B cell (primary cell): ENCODE results near the gene PARVB. TPM values are rescaled to one million over a fixed set of nuclear protein-coding genes. Genes with fewer than 3 reads are reported as not detected.

ENCODE experiments used
- ATAC-seq: fragments of 200-7000 bp; cut with Tn5 transposase; one replicate; pipeline ENCODE4 v1.10.0; 2021; ENCODE audit warnings: low read depth, mild to moderate bottlenecking, moderate number of reproducible peaks, moderate library complexity
- CTCF ChIA-PET: fragments of 350-600 bp; sonication (Branson Sonifier 250); formaldehyde crosslinking; loops from one replicate; lab custom pipeline; 2021; ENCODE audit warnings: antibody characterized with exemption, inconsistent platforms; lab: Charles Lee
- POLR2A ChIA-PET: fragments of 350-600 bp; sonication (Branson Sonifier 250); formaldehyde crosslinking; loops from one replicate; lab custom pipeline; 2021; ENCODE audit warnings: antibody characterized with exemption; lab: Charles Lee
- DNase-seq: peaks from one replicate; pipeline ENCODE4 v3.0.0; 2013
- H2AFZ ChIP-seq: 2 replicates; pipeline ENCODE4 v1.6.1; 2012; ENCODE audit warnings: mild to moderate bottlenecking, low read depth, low read length; ENCODE audit not compliant: insufficient read depth, poor library complexity, severe bottlenecking
- H3K27ac ChIP-seq, 2 donors: 1 replicate in 1 of 2; 2 replicates in 1 of 2; pipeline ENCODE4 v1.5.1; 2012 to 2013; ENCODE audit warnings: low read length in 2 of 2, mild to moderate bottlenecking in 2 of 2, moderate library complexity in 1 of 2
- H3K27me3 ChIP-seq, 4 experiments: fragments of 200-600 bp in 1 of 4; sonication (generic) in 1 of 4; replicated peaks in 1 of 4; 1 replicate in 2 of 4; 2 replicates in 2 of 4; pipeline versions ENCODE4 v1.6.1 to v1.7.0; 2013 to 2016; ENCODE audit warnings: low read length in 3 of 4, mild to moderate bottlenecking in 2 of 4, mixed read lengths in 1 of 4, moderate library complexity in 1 of 4; ENCODE audit not compliant: insufficient read depth in 4 of 4, control insufficient read depth in 3 of 4; ENCODE audit errors: control extremely low read depth in 1 of 4
- H3K36me3 ChIP-seq, 2 experiments: replicated peaks in 1 of 2; 1 replicate in 1 of 2; 2 replicates in 1 of 2; pipeline versions ENCODE4 v1.6.1 to v1.7.1; 2013; ENCODE audit warnings: low read length in 1 of 2; ENCODE audit not compliant: insufficient read depth in 2 of 2, control insufficient read depth in 1 of 2; ENCODE audit errors: control extremely low read depth in 1 of 2, extremely low read depth in 1 of 2
- H3K4me1 ChIP-seq, 2 donors: fragments of 200-600 bp in 1 of 2; sonication (generic) in 1 of 2; 1 replicate in 1 of 2; 2 replicates in 1 of 2; pipeline versions ENCODE4 v1.5.1 to v1.6.1; 2013 to 2017; ENCODE audit warnings: low read length in 2 of 2; ENCODE audit not compliant: control insufficient read depth in 2 of 2, insufficient read depth in 2 of 2
- H3K4me2 ChIP-seq: replicated peaks from 2 replicates; pipeline ENCODE3; 2012; ENCODE audit warnings: mild to moderate bottlenecking, low read depth, low read length; ENCODE audit not compliant: poor library complexity, severe bottlenecking
- H3K4me3 ChIP-seq, 5 experiments: fragments of 200-600 bp in 1 of 5; sonication (generic) in 1 of 5; 1 replicate in 3 of 5; 2 replicates in 2 of 5; pipeline versions ENCODE4 v1.5.1 to v1.7.0; 2011 to 2016; ENCODE audit warnings: low read length in 4 of 5, mild to moderate bottlenecking in 4 of 5, low read depth in 2 of 5, control low read depth in 1 of 5, moderate library complexity in 1 of 5; ENCODE audit not compliant: insufficient read depth in 1 of 5; ENCODE audit errors: control extremely low read depth in 1 of 5, extremely low read depth in 1 of 5
- H3K79me2 ChIP-seq: fragments of 200-600 bp; sonication (generic); one replicate; pipeline ENCODE4 v1.6.0; 2016; ENCODE audit warnings: low read length; ENCODE audit not compliant: control insufficient read depth, insufficient read depth
- H3K9ac ChIP-seq: fragments of 200-600 bp; sonication (generic); 2 replicates; pipeline ENCODE4 v1.6.1; 2017; ENCODE audit warnings: mild to moderate bottlenecking, low read length, moderate library complexity
- H3K9me3 ChIP-seq, 3 donors: one replicate each; pipeline versions ENCODE4 v1.6.1 to v1.7.1; 2013; ENCODE audit warnings: low read length in 2 of 3; ENCODE audit not compliant: control insufficient read depth in 2 of 3, insufficient read depth in 1 of 3; ENCODE audit errors: control extremely low read depth in 1 of 3
- H4K20me1 ChIP-seq: 2 replicates; pipeline ENCODE4 v1.6.0; 2012; ENCODE audit warnings: mild to moderate bottlenecking, low read length; ENCODE audit not compliant: insufficient read depth, control insufficient read depth, poor library complexity, severe bottlenecking
- H3K27ac Mint-ChIP-seq: one replicate; pipeline ENCODE4 v1.8.0; 2021; ENCODE audit warnings: mixed read lengths
- H3K27me3 Mint-ChIP-seq: one replicate; pipeline ENCODE4 v1.8.0; 2021; ENCODE audit warnings: mixed read lengths
- H3K4me1 Mint-ChIP-seq: one replicate; pipeline ENCODE4 v1.8.0; 2021; ENCODE audit warnings: mixed read lengths
- H3K4me3 Mint-ChIP-seq: one replicate; pipeline ENCODE4 v1.8.0; 2021; ENCODE audit warnings: mixed read lengths
- H3K9me3 Mint-ChIP-seq: one replicate; pipeline ENCODE4 v1.8.0; 2022; ENCODE audit warnings: mixed read lengths; ENCODE audit not compliant: insufficient read depth
- CTCF ChIP-seq: fragments of 200-600 bp; IDR thresholded peaks from one replicate; pipeline ENCODE4 v1.8.0; 2022; ENCODE audit warnings: antibody characterized with exemption, mild to moderate bottlenecking
- EZH2 ChIP-seq: IDR thresholded peaks from 2 replicates; pipeline ENCODE4 v1.6.1; 2012; ENCODE audit warnings: borderline replicate concordance, low read depth, mild to moderate bottlenecking, moderate library complexity, low read length; ENCODE audit not compliant: insufficient read depth, poor library complexity, severe bottlenecking
- WGBS: methylation state at CpG from one replicate; pipeline ENCODE4 v1.1.5; 2013; ENCODE audit warnings: missing lambda C conversion rate; ENCODE audit not compliant: insufficient coverage; 5-methylcytosine and 5-hydroxymethylcytosine counted together
- intact Hi-C: fragments of 100-400 bp; cut with micrococcal nuclease; formaldehyde crosslinking; loops from one replicate; pipeline ENCODE4 v1.10.0; 2022
- polyA plus RNA-seq: library from polyadenylated mRNA; depleted of rRNA; stranded (reverse); fragments of >200 nt; gene quantifications from 2 replicates; pipeline ENCODE4 v1.2.3, GENCODE V29; 2012
- total RNA-seq, 2 donors: library from RNA; stranded (reverse); fragments of 120-200 nt in 1 of 2; gene quantifications; 1 replicate in 1 of 2; 2 replicates in 1 of 2; pipeline versions ENCODE4 v1.2.3 to v1.2.4, GENCODE V29; 2013 to 2022

PARVB gene
- total and polyA plus RNA-seq, 2 donors (not counting 1 experiment from before 2014, with no cell fraction given): 48.0 to 49.4 TPM

GRCh38 chr22:44116331-44116730, 92.2 kb downstream of the PARVB start:
- CTCF ChIA-PET: no interaction called here
- H4K20me1 ChIP-seq: no peaks in the 10 kb centered on the region
- WGBS: 97% methylated on average over 4 of the region's 12 CpGs
- DNase-seq (no peak), ATAC-seq (no peak)
- no peak overlapping the region for H3K4me3 ChIP-seq
- H3K4me2 ChIP-seq: peak overlapping the region; percentile 23
- H3K4me1 ChIP-seq: peaks cover 4 to 5% of the 10 kb centered on the region in 2 donors
- H3K9ac ChIP-seq: no peak overlapping the region
- POLR2A ChIA-PET: no interaction called here
- H3K27me3 ChIP-seq: no peaks in the 10 kb centered on the region
- intact Hi-C loops: no loop called here
- Mint-ChIP-seq H3K9me3 (no peaks in the 10 kb centered on the region), H3K4me1 (peaks cover 5% of the 10 kb centered on the region), H3K4me3 (no peak overlapping the region), H3K27ac (no peak overlapping the region), H3K27me3 (no peaks in the 10 kb centered on the region)
- no peaks in the 10 kb centered on the region for H3K79me2 ChIP-seq
- H2AFZ ChIP-seq: no peak overlapping the region
- H3K36me3 ChIP-seq: peaks cover 0 to 33% of the 10 kb centered on the region in 2 experiments
- no peak for TF ChIP-seq CTCF
- no peak for TF ChIP-seq EZH2
- H3K27ac ChIP-seq: no peak overlapping the region
- H3K9me3 ChIP-seq: peaks cover 0 to 10% (median 0%) of the 10 kb centered on the region in 3 donors

DNA sequence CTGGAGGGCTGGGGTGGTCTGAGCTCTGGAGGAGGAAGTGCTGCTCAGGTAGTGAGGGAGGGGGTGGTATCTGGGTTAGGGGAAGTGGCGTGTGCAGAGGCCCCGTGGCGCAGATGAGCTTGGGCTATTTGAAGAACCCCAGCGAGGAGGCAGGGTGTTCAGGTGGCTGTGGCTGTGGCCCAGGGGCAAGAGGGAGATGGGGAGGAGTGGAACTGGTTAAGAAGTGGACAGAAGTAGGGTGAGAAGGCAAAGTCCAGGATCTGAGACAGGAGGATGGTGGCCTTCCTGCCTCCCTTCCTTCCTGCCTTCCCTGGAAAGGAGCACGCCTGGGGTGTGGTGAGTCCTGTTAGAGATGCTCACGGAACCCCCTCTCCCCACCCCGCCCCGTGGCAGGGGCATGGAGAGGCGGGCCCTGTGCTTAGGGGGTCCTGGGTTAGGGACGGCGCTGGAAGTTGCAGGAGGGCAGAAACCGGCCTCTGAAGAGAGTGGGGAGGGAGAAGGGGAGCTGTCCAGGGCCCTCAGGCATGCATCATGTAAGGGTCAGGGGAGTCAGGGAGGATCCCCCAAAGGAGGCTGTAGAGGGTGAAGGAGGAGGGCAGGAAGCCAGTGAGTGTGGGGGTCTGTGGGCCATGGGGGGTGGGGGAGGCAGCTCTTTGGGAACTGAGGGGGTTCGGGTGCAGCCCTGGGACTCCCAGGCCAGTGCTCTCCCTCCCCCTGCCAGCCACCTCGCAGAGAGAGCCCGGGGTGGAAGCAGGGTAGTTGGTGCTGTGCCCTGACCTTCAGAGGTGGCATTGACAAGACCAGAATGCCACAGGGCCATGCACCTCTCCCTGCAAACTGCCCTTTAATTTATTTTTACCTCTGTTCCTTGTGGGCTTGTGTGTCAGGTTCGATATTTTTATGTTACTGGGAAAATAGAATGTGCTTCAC, 92.9 kb downstream of the PARVB start:
- Histone ChIP-seq H4K20me1 (no peaks in the 10 kb centered on the region), H3K27me3 (no peaks in the 10 kb centered on the region), H2AFZ (no peak overlapping the region), H3K9me3 (peaks cover 0 to 10% (median 3%) of the 10 kb centered on the region in 3 donors), H3K27ac (no peak overlapping the region), H3K79me2 (no peaks in the 10 kb centered on the region), H3K9ac (no peak overlapping the region), H3K36me3 (peaks cover 0 to 36% of the 10 kb centered on the region in 2 experiments), H3K4me1 (peaks cover 4 to 5% of the 10 kb centered on the region in 2 donors), H3K4me2 (peak overlapping the region; percentile 23), H3K4me3 (no peak overlapping the region)
- Mint-ChIP-seq H3K4me3 (no peak overlapping the region), H3K27me3 (no peaks in the 10 kb centered on the region), H3K9me3 (no peaks in the 10 kb centered on the region), H3K27ac (no peak overlapping the region), H3K4me1 (peaks cover 5% of the 10 kb centered on the region)
- 75% methylated on average over 9 of the region's 16 CpGs for WGBS
- intact Hi-C loops: no loop called here
- ChIA-PET CTCF (no interaction called here), POLR2A (no interaction called here)
- DNase-seq (no peak), ATAC-seq (no peak)
- no peak for TF ChIP-seq CTCF
- no peak for TF ChIP-seq EZH2
